Hepatocyte (in vitro differentiated cells): ENCODE data around the gene VWA2. TPM values are rescaled to one million over a fixed set of nuclear protein-coding genes. Genes with fewer than 3 reads are reported as not detected.

Source experiments
- DNase-seq: peaks from one replicate; pipeline ENCODE4 v3.0.0-alpha.2; 2016; ENCODE audit warnings: low spot score
- H2AFZ ChIP-seq: fragments of 200-600 bp; sonication (generic); 2 replicates; pipeline ENCODE4 v1.6.0; 2016; ENCODE audit warnings: antibody characterized with exemption, mild to moderate bottlenecking
- H3K27ac ChIP-seq: fragments of 200-600 bp; sonication (generic); 2 replicates; pipeline ENCODE4 v1.5.1; 2016; ENCODE audit warnings: mild to moderate bottlenecking
- H3K27me3 ChIP-seq: fragments of 200-600 bp; sonication (generic); 2 replicates; pipeline ENCODE4 v1.6.1; 2016
- H3K36me3 ChIP-seq: fragments of 200-600 bp; sonication (generic); replicated peaks from 2 replicates; pipeline ENCODE4 v1.5.1; 2016; ENCODE audit warnings: low read depth; ENCODE audit not compliant: insufficient read depth
- H3K4me1 ChIP-seq: fragments of 200-600 bp; sonication (generic); 2 replicates; pipeline ENCODE4 v1.5.1; 2016; ENCODE audit warnings: mild to moderate bottlenecking, moderate library complexity; ENCODE audit not compliant: insufficient read depth
- H3K4me2 ChIP-seq: fragments of 200-600 bp; sonication (generic); 2 replicates; pipeline ENCODE4 v1.6.0; 2016
- H3K4me3 ChIP-seq: fragments of 200-600 bp; sonication (generic); 2 replicates; pipeline ENCODE4 v1.5.1; 2016; ENCODE audit warnings: mild to moderate bottlenecking
- H3K79me2 ChIP-seq: fragments of 200-600 bp; sonication (generic); 2 replicates; pipeline ENCODE4 v1.6.0; 2017; ENCODE audit warnings: mild to moderate bottlenecking
- H3K9me2 ChIP-seq: fragments of 200-600 bp; sonication (generic); replicated peaks from 2 replicates; pipeline ENCODE4 v1.6.0; 2017; ENCODE audit warnings: mild to moderate bottlenecking; ENCODE audit not compliant: insufficient read depth
- H3K9me3 ChIP-seq: fragments of 200-600 bp; sonication (generic); 2 replicates; pipeline ENCODE4 v1.5.1; 2016; ENCODE audit warnings: low read depth, mild to moderate bottlenecking
- H4K20me1 ChIP-seq: fragments of 200-600 bp; sonication (generic); 2 replicates; pipeline ENCODE4 v1.6.0; 2016; ENCODE audit warnings: mild to moderate bottlenecking; ENCODE audit not compliant: insufficient read depth, poor library complexity, severe bottlenecking
- EZH2 ChIP-seq: fragments of 200-600 bp; sonication (generic); IDR thresholded peaks from 2 replicates; pipeline ENCODE4 v1.6.1; 2016; ENCODE audit warnings: antibody characterized with exemption, mild to moderate bottlenecking, borderline replicate concordance
- EZH2phosphoT487 ChIP-seq: fragments of 200-600 bp; sonication (generic); IDR thresholded peaks from one replicate; pipeline ENCODE4 v1.6.1; 2018; ENCODE audit warnings: antibody characterized with exemption, mild to moderate bottlenecking, low read depth, moderate library complexity; ENCODE audit not compliant: unreplicated experiment, severe bottlenecking
- WGBS: methylation state at CpG from one replicate; pipeline ENCODE4 v1.1.6; 2016; ENCODE audit warnings: low lambda C conversion rate; ENCODE audit errors: missing lambda C conversion rate; 5-methylcytosine and 5-hydroxymethylcytosine counted together
- polyA plus RNA-seq: library from polyadenylated mRNA; unstranded; fragments of >200 nt; fragmentation: Nextera tagmentation; extraction: Ambion mirVana; gene quantifications from 2 replicates; pipeline ENCODE4 v1.2.1, GENCODE V29; 2016
- total RNA-seq: library from RNA; depleted of rRNA; stranded (reverse); fragments of >200 nt; gene quantifications from 2 replicates; pipeline ENCODE4 v1.2.3, GENCODE V29; 2014
- TF ChIP-seq, protein P1 (sequence below): fragments of 200-600 bp; sonication (generic); IDR thresholded peaks from 2 replicates; pipeline ENCODE4 v1.5.1; 2016; ENCODE audit warnings: antibody characterized with exemption, mild to moderate bottlenecking; ENCODE audit not compliant: poor library complexity

The VWA2 gene
- total and polyA plus RNA-seq, 2 experiments from 2014 or later: 6.3 to 12.3 TPM

DNA sequence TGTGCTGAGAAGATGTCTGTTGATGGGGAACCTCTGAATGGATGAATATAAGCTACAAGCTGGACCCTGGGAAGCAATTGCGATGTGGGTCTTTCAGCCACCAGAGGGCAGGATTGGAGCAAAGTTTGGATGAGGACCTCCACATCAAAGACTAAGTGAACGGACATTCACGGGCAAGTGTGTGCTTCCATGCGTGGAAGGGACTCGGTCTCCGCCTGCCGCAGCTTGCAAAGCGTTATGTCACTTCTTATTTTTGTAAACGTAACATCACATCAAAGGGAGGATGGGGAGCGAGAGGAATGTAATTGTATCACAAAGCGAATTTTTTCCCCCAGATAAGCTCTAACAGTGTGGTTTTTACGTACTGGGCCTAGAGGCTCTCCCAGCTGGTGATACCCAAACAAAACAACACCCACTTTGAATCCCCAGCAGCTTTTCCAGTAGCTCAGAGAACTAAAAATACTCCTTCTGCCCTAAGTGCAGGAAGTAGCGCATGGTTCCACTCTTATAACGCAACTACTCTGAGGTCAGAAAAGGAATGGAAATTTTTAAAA lies 65.0 kb downstream of the VWA2 start:
- H3K9me3 ChIP-seq: no peaks in the 10 kb centered on the region
- peak overlapping the region; percentile 37 for H2AFZ ChIP-seq
- H3K4me2 ChIP-seq: peak overlapping the region; percentile 86
- no peaks in the 10 kb centered on the region for H4K20me1 ChIP-seq
- H3K27ac ChIP-seq: peak overlapping the region; percentile 2
- no peak for TF ChIP-seq EZH2
- TF ChIP-seq EZH2phosphoT487: no peak
- TF ChIP-seq, protein P1, sequence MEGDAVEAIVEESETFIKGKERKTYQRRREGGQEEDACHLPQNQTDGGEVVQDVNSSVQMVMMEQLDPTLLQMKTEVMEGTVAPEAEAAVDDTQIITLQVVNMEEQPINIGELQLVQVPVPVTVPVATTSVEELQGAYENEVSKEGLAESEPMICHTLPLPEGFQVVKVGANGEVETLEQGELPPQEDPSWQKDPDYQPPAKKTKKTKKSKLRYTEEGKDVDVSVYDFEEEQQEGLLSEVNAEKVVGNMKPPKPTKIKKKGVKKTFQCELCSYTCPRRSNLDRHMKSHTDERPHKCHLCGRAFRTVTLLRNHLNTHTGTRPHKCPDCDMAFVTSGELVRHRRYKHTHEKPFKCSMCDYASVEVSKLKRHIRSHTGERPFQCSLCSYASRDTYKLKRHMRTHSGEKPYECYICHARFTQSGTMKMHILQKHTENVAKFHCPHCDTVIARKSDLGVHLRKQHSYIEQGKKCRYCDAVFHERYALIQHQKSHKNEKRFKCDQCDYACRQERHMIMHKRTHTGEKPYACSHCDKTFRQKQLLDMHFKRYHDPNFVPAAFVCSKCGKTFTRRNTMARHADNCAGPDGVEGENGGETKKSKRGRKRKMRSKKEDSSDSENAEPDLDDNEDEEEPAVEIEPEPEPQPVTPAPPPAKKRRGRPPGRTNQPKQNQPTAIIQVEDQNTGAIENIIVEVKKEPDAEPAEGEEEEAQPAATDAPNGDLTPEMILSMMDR: peak; percentile 90
- no peaks in the 10 kb centered on the region for H3K36me3 ChIP-seq
- DNase-seq: peak; percentile 90
- no peaks in the 10 kb centered on the region for H3K79me2 ChIP-seq
- H3K27me3 ChIP-seq: no peaks in the 10 kb centered on the region
- H3K9me2 ChIP-seq: no peaks in the 10 kb centered on the region
- H3K4me3 ChIP-seq: peak overlapping the region; percentile 18
- 9% methylated on average over 14 of the region's 14 CpGs for WGBS
- peaks cover 9% of the 10 kb centered on the region for H3K4me1 ChIP-seq

DNA sequence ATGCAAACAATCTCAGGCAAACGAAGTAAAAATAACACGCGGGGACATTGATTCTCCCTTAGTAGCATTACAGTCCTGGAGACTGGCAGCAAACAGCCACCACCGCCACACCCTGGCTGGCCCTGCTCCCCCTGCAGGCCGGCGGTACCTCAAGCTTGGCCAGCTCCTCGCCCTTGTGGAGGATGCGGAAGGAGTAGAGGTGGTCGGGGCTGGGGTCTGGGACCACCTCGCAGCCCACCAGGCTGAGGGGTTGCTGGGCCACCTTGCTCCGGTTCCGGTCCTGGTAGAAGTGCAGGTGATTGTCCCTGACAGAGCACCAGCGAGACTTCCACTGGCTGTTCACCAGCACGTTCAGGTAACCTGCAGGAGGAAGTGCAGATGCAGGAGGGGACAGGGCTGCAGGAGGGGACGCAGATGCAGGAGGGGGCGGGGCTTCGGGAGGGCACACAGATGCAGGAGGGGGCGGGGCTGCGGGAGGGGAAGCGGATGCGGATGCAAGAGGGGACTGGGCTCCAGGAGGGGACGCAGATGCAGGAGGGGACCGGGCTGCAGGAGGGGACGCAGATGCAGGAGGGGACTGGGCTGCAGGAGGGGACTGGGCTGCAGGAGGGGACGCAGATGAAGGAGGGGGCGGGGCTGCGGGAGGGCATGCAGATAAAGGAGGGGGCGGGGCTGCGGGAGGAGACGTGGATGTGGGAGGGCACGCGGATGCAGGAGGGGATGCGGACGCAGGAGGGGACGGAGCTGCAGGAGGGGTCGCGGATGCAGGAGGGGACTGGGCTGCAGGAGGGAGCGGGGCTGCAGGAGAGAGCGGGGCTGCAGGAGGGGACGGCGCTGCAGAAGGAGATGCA lies 65.7 kb downstream of the VWA2 start:
- Histone ChIP-seq H3K9me2 (no peaks in the 10 kb centered on the region), H3K9me3 (no peaks in the 10 kb centered on the region), H3K4me3 (peak overlapping the region; percentile 18), H3K36me3 (no peaks in the 10 kb centered on the region), H4K20me1 (no peaks in the 10 kb centered on the region), H3K4me1 (peaks cover 9% of the 10 kb centered on the region), H3K79me2 (no peaks in the 10 kb centered on the region), H3K27ac (peak overlapping the region; percentile 2), H3K27me3 (no peaks in the 10 kb centered on the region), H2AFZ (peak overlapping the region; percentile 37), H3K4me2 (peak overlapping the region; percentile 86)
- TF ChIP-seq, protein P1: peak; percentile 63
- TF ChIP-seq EZH2phosphoT487: no peak
- peak; percentile 70 for DNase-seq
- WGBS: 7% methylated on average over 18 of the region's 41 CpGs

- Histone ChIP-seq H3K4me3 (no peak overlapping the region), H3K9me2 (no peaks in the 10 kb centered on the region), H3K79me2 (no peaks in the 10 kb centered on the region), H3K4me2 (no peak overlapping the region), H3K4me1 (peaks cover 9% of the 10 kb centered on the region), H3K36me3 (no peaks in the 10 kb centered on the region), H3K27ac (no peak overlapping the region), H3K9me3 (no peaks in the 10 kb centered on the region), H4K20me1 (no peaks in the 10 kb centered on the region), H2AFZ (no peak overlapping the region), H3K27me3 (no peaks in the 10 kb centered on the region)
- TF ChIP-seq, protein P1: no peak
- TF ChIP-seq EZH2 (no peak), EZH2phosphoT487 (no peak)
- DNase-seq: no peak
- WGBS: 80% methylated on average over 1 of the region's 18 CpGs
These were observed 66.5 kb downstream of the VWA2 start for GRCh38 chr10:114305521-114305925.
